HL-60/S4 (cell line): Measurements from ENCODE around the gene UNC5C.

Experiments
- in situ Hi-C: fragments of 300-500 bp; cut with MboI; formaldehyde crosslinking; loops from 2 replicates; pipeline ENCODE4 v1.14.3; 2022; ENCODE audit warnings: low sequenced_read_pairs

UNC5C gene

DNA sequence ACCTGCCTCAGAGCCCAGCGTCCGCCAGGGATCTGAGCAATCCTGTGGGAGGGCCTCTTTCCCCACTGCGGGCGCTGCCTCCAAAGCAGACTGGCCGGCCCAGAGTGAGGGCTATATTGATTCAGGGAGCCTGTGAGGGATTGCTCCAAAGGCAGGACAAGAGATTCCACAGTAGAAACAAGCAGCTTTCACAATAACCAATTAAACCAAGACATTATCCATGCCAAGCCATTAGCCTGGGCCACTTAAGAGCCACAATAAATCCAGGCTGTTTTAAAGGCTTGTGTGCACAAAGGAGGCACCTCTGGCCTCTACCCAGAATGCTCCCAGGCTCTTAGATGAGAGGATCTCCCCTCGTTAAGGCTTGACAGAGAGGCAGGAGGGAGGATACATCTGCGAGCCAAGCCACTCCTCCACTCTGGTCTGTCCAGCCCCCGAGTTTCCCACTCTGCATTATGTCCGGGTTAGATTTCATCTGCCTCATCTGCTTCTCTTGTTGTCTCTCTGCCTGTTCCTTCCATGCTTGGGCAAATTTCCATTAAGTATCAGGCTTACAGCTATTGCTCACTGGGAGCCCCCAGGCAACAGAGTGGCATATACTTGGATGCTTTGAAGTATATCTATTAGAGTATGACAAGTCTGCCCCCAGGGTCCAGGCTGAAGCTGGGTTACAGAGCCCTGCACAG lies 357.9 kb downstream of the UNC5C start:
- in situ Hi-C loops: no loop called here

DNA sequence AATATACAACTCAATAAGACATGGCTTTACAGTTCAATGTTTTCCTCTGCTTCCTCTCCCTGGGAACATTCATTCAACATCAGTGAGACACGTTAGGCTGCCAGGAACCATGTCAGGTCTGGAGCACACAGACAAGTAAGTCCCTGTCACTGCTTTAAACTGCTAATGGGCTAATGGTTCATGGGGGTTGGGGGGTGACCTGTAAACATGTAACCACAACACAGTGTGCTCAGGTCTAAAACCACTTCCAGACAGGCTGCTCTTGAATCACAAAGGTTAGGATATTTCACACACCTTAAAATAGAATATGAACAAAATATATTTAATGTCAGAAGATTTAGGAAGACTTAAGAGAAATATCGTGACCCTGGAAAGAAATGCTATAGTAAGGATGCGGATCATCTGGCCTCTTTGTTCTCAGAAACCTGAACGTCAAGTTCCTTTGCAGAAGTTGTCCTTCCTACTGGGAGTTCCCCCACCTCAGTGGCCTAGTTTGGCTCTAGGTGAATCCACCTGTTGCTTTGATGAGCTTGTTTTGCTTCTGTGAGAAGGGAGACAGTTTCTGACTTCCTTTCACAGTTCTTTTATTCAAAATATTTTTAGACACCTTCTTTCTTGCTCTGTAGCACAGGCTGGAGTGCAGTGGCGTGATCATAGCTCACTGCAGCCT lies 359.9 kb downstream of the UNC5C start:
- in situ Hi-C loops: no loop called here

DNA sequence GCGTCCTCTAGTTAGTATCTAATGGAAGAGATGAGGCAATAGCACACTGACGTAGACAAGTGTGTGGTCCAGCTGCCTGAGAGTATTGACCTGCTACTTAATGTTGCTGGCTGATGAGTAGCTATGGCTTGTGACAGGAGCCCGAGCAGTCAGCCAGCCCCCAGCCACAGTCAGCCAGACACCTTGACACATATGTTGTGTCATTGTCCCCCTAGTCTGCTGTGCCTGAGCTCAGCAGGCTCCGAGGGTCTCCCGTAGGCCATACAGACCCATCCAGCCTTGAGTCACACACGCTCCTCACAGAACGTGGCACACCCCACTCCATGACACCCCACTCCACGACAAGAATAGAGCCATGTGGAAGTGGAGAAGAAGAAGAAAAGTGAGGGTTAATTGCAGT lies 362.1 kb downstream of the UNC5C start:
- in situ Hi-C loops: no loop called here

GRCh38 chr4:95183656-95184408 lies 364.9 kb downstream of the UNC5C start:
- in situ Hi-C loops: no loop called here

DNA sequence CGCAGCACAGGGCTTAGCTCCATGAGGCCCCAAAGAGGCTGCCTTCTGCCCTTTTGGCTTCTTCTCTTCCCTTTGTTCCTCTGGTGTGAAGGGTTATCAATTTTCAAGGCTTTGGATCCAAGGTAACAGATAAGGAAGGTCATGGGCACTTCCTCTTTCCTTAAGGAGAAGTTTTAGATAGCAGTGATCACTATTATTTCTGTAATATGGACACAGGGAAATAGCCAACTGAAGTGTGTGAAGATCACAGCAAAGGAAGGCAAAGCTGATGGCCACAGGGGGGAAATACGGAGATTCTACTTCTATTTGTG lies 366.8 kb downstream of the UNC5C start:
- in situ Hi-C loops: no loop called here

- in situ Hi-C loops: no loop called here
Observed at GRCh38 chr4:95181243-95181995, 367.4 kb downstream of the UNC5C start.

GRCh38 chr4:95180531-95181242 lies 368.1 kb downstream of the UNC5C start:
- in situ Hi-C loops: no loop called here

DNA sequence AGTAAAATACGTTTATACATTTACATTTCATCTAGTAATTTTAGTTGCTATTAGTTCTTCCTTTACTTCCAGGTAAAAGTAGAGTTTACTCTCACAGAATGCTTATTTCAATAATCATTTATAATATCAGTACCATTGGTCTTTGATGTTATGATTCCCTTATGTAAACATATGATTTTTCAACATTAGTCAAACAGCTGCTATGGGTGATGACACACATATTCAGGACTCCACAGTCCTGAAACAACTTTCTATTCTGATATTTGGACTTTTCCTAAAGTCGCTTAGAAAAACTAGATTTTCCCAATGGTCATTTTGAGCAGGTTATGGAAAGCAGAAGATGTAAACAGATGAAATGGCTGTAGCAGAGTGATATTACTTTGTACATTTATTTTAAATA lies 369.8 kb downstream of the UNC5C start:
- in situ Hi-C loops: no loop called here

GRCh38 chr4:95171377-95171776 lies 377.4 kb downstream of the UNC5C start:
- in situ Hi-C loops: loop anchor here (25.0 kb wide), 1 partner anchor 866 kb away; no protein-coding TSS in a partner anchor

DNA sequence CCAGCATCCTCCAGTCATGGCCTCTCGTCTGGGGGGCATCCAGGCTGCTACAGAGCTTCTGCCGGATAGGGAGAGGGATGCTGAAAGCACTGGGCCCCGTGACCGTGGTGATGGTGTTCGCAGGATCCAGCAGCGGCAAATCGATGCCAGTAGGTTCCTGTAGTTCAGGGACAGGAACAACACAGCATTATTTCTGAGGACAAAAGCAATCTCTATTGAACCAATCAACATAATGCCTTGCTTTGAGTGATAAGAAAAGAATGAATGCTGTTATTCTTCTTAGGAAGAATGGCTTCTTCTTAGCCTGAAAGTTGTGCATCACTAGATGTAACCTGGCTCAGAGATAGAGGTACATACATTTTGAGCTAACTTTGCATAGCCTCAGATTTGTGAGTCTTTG lies 378.6 kb downstream of the UNC5C start:
- in situ Hi-C loops: loop anchor here (25.0 kb wide), 1 partner anchor 867 kb away; no protein-coding TSS in a partner anchor

GRCh38 chr4:95167805-95168204 lies 381.0 kb downstream of the UNC5C start:
- in situ Hi-C loops: loop anchor here (25.0 kb wide), 1 partner anchor 869 kb away; no protein-coding TSS in a partner anchor

DNA sequence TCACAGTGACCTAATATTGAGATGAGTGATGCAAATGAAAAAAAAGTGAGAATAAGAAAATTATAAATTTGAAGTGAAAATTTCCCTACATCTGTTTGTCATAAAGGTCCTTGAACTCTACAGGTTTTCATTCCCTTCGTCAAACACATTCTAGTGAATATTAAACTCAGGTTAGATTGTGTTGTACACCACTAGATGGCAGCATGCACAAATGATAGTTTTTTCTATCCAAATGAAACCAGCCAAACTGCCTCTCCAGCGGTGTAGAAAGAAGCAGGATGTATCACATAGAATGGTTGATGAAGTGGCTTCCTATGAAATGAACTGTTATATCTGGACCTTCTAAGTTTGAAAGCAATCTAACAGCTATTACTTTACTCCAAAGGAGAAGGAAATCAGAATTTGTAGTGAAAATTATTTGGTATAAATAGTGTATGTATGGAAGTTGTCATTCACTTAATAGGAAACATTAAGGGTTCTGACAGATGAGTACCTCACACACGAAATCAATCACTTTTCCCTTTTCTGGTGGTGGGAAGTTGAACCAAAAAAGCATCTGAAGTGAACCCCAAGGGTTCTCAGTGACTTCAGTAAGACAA lies 382.7 kb downstream of the UNC5C start:
- in situ Hi-C loops: loop anchor here (25.0 kb wide), 1 partner anchor 871 kb away; no protein-coding TSS in a partner anchor

DNA sequence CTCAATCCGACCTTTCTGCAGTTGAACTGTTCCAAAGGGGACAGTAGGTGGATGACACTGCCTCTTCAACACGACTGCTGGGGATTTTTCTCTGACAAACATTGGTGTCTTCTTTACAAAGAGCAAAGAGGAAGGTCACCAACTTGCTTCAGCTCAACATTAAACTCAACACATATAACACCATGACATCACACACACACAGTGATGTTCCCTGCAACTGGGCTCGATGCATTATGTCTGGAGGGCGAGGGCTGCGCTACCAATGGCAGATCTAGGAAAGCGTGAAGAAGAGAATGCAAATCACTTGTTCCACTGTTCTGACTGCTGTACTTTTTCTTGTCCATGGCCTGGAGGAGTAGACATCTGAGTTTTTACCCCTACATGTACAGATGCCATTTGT lies 385.9 kb downstream of the UNC5C start:
- in situ Hi-C loops: loop anchor here (25.0 kb wide), 1 partner anchor 874 kb away; no protein-coding TSS in a partner anchor

DNA sequence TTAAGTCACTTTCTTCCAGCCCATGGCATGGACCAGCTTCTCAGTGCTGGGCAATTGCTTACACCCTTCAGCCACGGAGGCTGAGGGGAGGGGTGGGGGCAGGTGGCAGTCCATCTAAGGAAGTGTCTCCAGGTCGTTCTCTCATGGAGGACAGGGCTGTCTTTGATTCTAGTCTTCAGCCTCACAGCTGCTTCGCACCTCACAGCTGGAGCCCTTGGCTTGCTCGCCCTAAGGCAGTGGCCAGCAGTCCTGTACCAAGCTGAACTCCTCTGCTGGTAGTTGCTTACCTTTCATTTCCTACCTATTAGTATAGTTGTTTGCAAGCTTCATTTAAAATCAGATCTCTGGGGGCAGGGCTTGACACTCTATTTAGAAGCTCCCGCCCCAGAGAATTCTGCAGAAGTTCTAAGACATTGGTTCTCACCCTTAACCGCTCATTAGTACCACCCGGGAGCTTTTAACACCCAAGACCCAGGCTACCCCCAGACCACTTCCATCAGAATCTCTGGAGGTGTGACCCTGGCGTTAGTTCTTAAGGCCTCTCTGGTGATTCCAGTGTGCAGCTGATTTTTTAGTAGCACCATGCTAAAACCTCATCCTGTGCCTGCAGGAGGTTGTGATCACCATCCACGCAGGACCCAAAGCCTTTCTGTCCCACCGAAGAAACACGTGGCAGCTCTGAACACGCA lies 386.8 kb downstream of the UNC5C start:
- in situ Hi-C loops: loop anchor here (25.0 kb wide), 1 partner anchor 875 kb away; no protein-coding TSS in a partner anchor

DNA sequence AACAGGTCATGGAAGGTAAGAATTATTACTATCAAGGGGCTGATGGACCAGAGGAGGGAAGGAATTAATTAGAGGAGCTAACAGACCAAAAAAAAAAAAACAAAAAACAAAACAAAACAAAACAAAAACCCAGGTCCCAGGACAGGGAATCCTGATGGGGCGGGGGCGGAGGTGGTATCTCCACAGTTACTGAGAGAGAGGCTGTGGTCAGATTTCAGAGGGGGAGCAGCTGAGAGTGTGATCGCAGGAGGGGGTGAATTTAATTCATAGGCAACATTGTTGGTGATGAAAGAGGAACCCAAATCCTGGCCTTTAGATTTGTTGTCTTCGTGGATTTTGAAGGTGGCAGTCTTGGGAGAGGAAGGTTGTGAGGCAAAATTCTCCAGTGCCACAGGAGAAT lies 389.4 kb downstream of the UNC5C start:
- in situ Hi-C loops: loop anchor here (25.0 kb wide), 1 partner anchor 878 kb away; no protein-coding TSS in a partner anchor

GRCh38 chr4:95158626-95159025 lies 390.1 kb downstream of the UNC5C start:
- in situ Hi-C loops: loop anchor here (25.0 kb wide), 1 partner anchor 879 kb away; no protein-coding TSS in a partner anchor

- in situ Hi-C loops: loop anchor here (25.0 kb wide), 1 partner anchor 879 kb away; no protein-coding TSS in a partner anchor
Observed at GRCh38 chr4:95158045-95158444, 390.7 kb downstream of the UNC5C start.

- in situ Hi-C loops: loop anchor here (25.0 kb wide), 1 partner anchor 880 kb away; no protein-coding TSS in a partner anchor
Observed at GRCh38 chr4:95157596-95157995, 391.2 kb downstream of the UNC5C start.

GRCh38 chr4:95156452-95156765 lies 392.4 kb downstream of the UNC5C start:
- in situ Hi-C loops: loop anchor here (25.0 kb wide), 1 partner anchor 881 kb away; no protein-coding TSS in a partner anchor
